Measurements from ENCODE around the gene PCDH19. TPM values are rescaled to one million over a fixed set of nuclear protein-coding genes. Genes with fewer than 3 reads are reported as not detected.

The PCDH19 gene
- total and polyA plus RNA-seq, 2 experiments from 2014 or later = 1.8 to 3.6 TPM

GRCh38 chrX:100368167-100368566 is 41.9 kb downstream of the PCDH19 start:
- TF ChIP-seq EZH2 (IDR thresholded peaks at IDR 0.05; ENCODE audit: borderline replicate concordance) (no peak), CTCF (IDR thresholded peaks at IDR 0.05; ENCODE audit: poor library complexity) (peak; percentile 32)
- H3K36me3 ChIP-seq (replicated peaks; ENCODE audit: insufficient read depth, low read depth) = no peaks in the 10 kb centered on the region
- DNase-seq (ENCODE audit: low spot score) = peak; percentile 19
- H3K9me3 ChIP-seq (ENCODE audit: low read depth) = no peaks in the 10 kb centered on the region
- no peaks in the 10 kb centered on the region for H3K9me2 ChIP-seq (replicated peaks; ENCODE audit: insufficient read depth)
- no peaks in the 10 kb centered on the region for H3K79me2 ChIP-seq
- H2AFZ ChIP-seq = no peak overlapping the region
- H3K4me2 ChIP-seq = no peak overlapping the region
- no peaks in the 10 kb centered on the region for H3K27me3 ChIP-seq
- no peaks in the 10 kb centered on the region for H3K4me1 ChIP-seq (ENCODE audit: insufficient read depth)
- H3K4me3 ChIP-seq = no peak overlapping the region
- no peaks in the 10 kb centered on the region for H4K20me1 ChIP-seq (ENCODE audit: insufficient read depth, poor library complexity, severe bottlenecking)
- no peak overlapping the region for H3K27ac ChIP-seq

GRCh38 chrX:100363896-100364295 is 46.2 kb downstream of the PCDH19 start:
- Histone ChIP-seq H3K27ac (no peak overlapping the region), H3K36me3 (replicated peaks; ENCODE audit: insufficient read depth, low read depth) (no peaks in the 10 kb centered on the region), H3K9me2 (replicated peaks; ENCODE audit: insufficient read depth) (no peaks in the 10 kb centered on the region), H3K9me3 (ENCODE audit: low read depth) (no peaks in the 10 kb centered on the region), H4K20me1 (ENCODE audit: insufficient read depth, poor library complexity, severe bottlenecking) (no peaks in the 10 kb centered on the region), H3K79me2 (no peaks in the 10 kb centered on the region), H2AFZ (no peak overlapping the region), H3K4me3 (no peak overlapping the region), H3K4me1 (ENCODE audit: insufficient read depth) (no peaks in the 10 kb centered on the region), H3K27me3 (no peaks in the 10 kb centered on the region), H3K4me2 (no peak overlapping the region)
- WGBS (ENCODE audit: low lambda C conversion rate, missing lambda C conversion rate) = 45% methylated on average over 3 of the region's 3 CpGs
- DNase-seq (ENCODE audit: low spot score) = no peak
- TF ChIP-seq EZH2phosphoT487 (IDR thresholded peaks at IDR 0.05; ENCODE audit: low read depth, severe bottlenecking, unreplicated experiment) = no peak
- TF ChIP-seq EZH2 (IDR thresholded peaks at IDR 0.05; ENCODE audit: borderline replicate concordance) = no peak
- TF ChIP-seq CTCF (IDR thresholded peaks at IDR 0.05; ENCODE audit: poor library complexity) = no peak

GRCh38 chrX:100358766-100359165 is 51.3 kb downstream of the PCDH19 start:
- Histone ChIP-seq H4K20me1 (ENCODE audit: insufficient read depth, poor library complexity, severe bottlenecking) (no peaks in the 10 kb centered on the region), H3K4me3 (no peak overlapping the region), H3K4me2 (no peak overlapping the region), H3K9me3 (ENCODE audit: low read depth) (no peaks in the 10 kb centered on the region), H3K79me2 (no peaks in the 10 kb centered on the region), H2AFZ (no peak overlapping the region), H3K27ac (no peak overlapping the region), H3K9me2 (replicated peaks; ENCODE audit: insufficient read depth) (no peaks in the 10 kb centered on the region), H3K36me3 (replicated peaks; ENCODE audit: insufficient read depth, low read depth) (no peaks in the 10 kb centered on the region), H3K4me1 (ENCODE audit: insufficient read depth) (no peaks in the 10 kb centered on the region), H3K27me3 (no peaks in the 10 kb centered on the region)
- 48% methylated on average over 3 of the region's 3 CpGs for WGBS (ENCODE audit: low lambda C conversion rate, missing lambda C conversion rate)
- TF ChIP-seq CTCF (IDR thresholded peaks at IDR 0.05; ENCODE audit: poor library complexity) (no peak), EZH2phosphoT487 (IDR thresholded peaks at IDR 0.05; ENCODE audit: low read depth, severe bottlenecking, unreplicated experiment) (no peak), EZH2 (IDR thresholded peaks at IDR 0.05; ENCODE audit: borderline replicate concordance) (no peak)
- DNase-seq (ENCODE audit: low spot score) = no peak

DNA sequence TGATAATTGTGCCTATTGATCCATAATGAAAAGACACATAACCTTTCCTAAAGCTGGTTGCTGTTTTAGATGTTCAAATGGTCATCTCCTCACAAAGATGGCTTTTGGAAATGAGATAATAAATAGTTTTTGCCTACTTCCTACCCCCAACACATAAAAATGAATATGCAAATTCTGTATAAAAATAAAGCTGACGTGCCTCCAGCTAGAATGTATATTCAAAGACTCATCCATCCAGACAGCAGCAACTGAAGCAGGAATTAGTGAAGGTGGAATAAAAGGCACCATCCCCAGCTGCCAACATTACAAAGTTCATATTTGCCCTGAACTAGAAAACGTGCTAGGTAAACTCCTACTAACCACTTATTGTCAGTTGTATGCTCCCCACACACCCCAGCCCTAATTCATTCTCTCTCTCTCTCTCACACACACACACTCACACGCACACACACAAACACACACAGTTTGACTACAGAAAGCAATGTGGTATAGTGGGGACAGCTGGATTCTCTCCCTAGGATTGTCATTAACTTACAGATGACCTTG is 53.6 kb downstream of the PCDH19 start:
- Histone ChIP-seq H3K36me3 (replicated peaks; ENCODE audit: insufficient read depth, low read depth) (no peaks in the 10 kb centered on the region), H3K27ac (no peak overlapping the region), H3K27me3 (no peaks in the 10 kb centered on the region), H3K4me1 (ENCODE audit: insufficient read depth) (no peaks in the 10 kb centered on the region), H3K79me2 (no peaks in the 10 kb centered on the region), H3K9me2 (replicated peaks; ENCODE audit: insufficient read depth) (no peaks in the 10 kb centered on the region), H3K4me3 (no peak overlapping the region), H3K4me2 (no peak overlapping the region), H3K9me3 (ENCODE audit: low read depth) (no peaks in the 10 kb centered on the region), H2AFZ (no peak overlapping the region), H4K20me1 (ENCODE audit: insufficient read depth, poor library complexity, severe bottlenecking) (no peaks in the 10 kb centered on the region)
- TF ChIP-seq EZH2phosphoT487 (IDR thresholded peaks at IDR 0.05; ENCODE audit: low read depth, severe bottlenecking, unreplicated experiment) (no peak), CTCF (IDR thresholded peaks at IDR 0.05; ENCODE audit: poor library complexity) (no peak), EZH2 (IDR thresholded peaks at IDR 0.05; ENCODE audit: borderline replicate concordance) (no peak)
- 49% methylated on average over 3 of the region's 3 CpGs for WGBS (ENCODE audit: low lambda C conversion rate, missing lambda C conversion rate)
- DNase-seq (ENCODE audit: low spot score) = no peak
